ENCODE measurements around the gene NR1H4. TPM values are rescaled to one million over a fixed set of nuclear protein-coding genes. Genes with fewer than 3 reads are reported as not detected.

NR1H4 gene
- total and polyA plus RNA-seq, 2 donors (not counting 1 experiment from before 2014, with no cell fraction given), result not detected

- no CpG with 5 or more reads among the region's 3 CpGs for WGBS (ENCODE audit: insufficient coverage)
- Histone ChIP-seq H3K4me2 (replicated peaks; ENCODE audit: low read depth, low read length, poor library complexity, severe bottlenecking) (no peak overlapping the region), H3K27me3 (replicated peaks in 1 of 4; ENCODE audit: control extremely low read depth in 1 of 4, control insufficient read depth in 3 of 4, insufficient read depth in 4 of 4, low read length in 3 of 4) (no peaks in the 10 kb centered on the region), H3K36me3 (replicated peaks in 1 of 2; ENCODE audit: control extremely low read depth in 1 of 2, control insufficient read depth in 1 of 2, extremely low read depth in 1 of 2, insufficient read depth in 2 of 2, low read length in 1 of 2) (no peaks in the 10 kb centered on the region), H3K79me2 (ENCODE audit: control insufficient read depth, insufficient read depth, low read length) (no peaks in the 10 kb centered on the region), H3K9me3 (ENCODE audit: control extremely low read depth in 1 of 3, control insufficient read depth in 2 of 3, insufficient read depth in 1 of 3, low read length in 2 of 3) (no peaks in the 10 kb centered on the region), H3K9ac (ENCODE audit: low read length) (no peak overlapping the region), H4K20me1 (ENCODE audit: control insufficient read depth, insufficient read depth, low read length, poor library complexity, severe bottlenecking) (no peaks in the 10 kb centered on the region), H3K4me3 (ENCODE audit: control extremely low read depth in 1 of 5, extremely low read depth in 1 of 5, insufficient read depth in 1 of 5, low read depth in 2 of 5, low read length in 4 of 5) (no peak overlapping the region), H3K4me1 (ENCODE audit: control insufficient read depth in 2 of 2, insufficient read depth in 2 of 2, low read length in 2 of 2) (no peaks in the 10 kb centered on the region), H3K27ac (ENCODE audit: low read length in 2 of 2) (no peak overlapping the region), H2AFZ (ENCODE audit: insufficient read depth, low read depth, low read length, poor library complexity, severe bottlenecking) (no peak overlapping the region)
- no peaks in the 10 kb centered on the region for H3K9me3 Mint-ChIP-seq (ENCODE audit: insufficient read depth)
- ChIA-PET CTCF (no interaction called here), POLR2A (no interaction called here)
- no peak for ATAC-seq (ENCODE audit: low read depth)
- no peak for DNase-seq
- intact Hi-C loops (cut with micrococcal nuclease), result no loop called here
- TF ChIP-seq CTCF (IDR thresholded peaks at IDR 0.05) (no peak), EZH2 (IDR thresholded peaks at IDR 0.05; ENCODE audit: borderline replicate concordance, insufficient read depth, low read depth, low read length, poor library complexity, severe bottlenecking) (no peak)
- H3K27ac Mint-ChIP-seq, result no peak overlapping the region
- H3K4me3 Mint-ChIP-seq, result no peak overlapping the region
- H3K27me3 Mint-ChIP-seq, result no peaks in the 10 kb centered on the region
- H3K4me1 Mint-ChIP-seq, result no peaks in the 10 kb centered on the region
These were observed 138.9 kb downstream of the NR1H4 start for GRCh38 chr12:100612606-100613005.

Small RNA genes within 50 kb of the gene (small RNA-seq; reads per million reads assigned to genes)
- gene AC010200.2 (ENCODE audit: insufficient read length, low read depth, low replicate concordance), result not detected

Other genes starting within 250 kb of the NR1H4 start
- gene DEPDC4, start 206.8 kb upstream of the NR1H4 start, total RNA-seq, result 0.36 and 1.2 TPM in 2 replicates
- 1.8 and 3.1 TPM in 2 replicates for gene DEPDC4, start 206.8 kb upstream of the NR1H4 start, polyA plus RNA-seq
- 38.4 and 39.0 TPM in 2 replicates for gene SCYL2, start 206.7 kb upstream of the NR1H4 start, total RNA-seq
- 8.8 and 14.5 TPM in 2 replicates for gene SCYL2, start 206.7 kb upstream of the NR1H4 start, polyA plus RNA-seq
- gene SLC17A8, start 116.8 kb upstream of the NR1H4 start, total RNA-seq, result not detected in 2 replicates
- not detected in 2 replicates for gene SLC17A8, start 116.8 kb upstream of the NR1H4 start, polyA plus RNA-seq
- gene GAS2L3, start 99.8 kb downstream of the NR1H4 start, total RNA-seq, result 0.10 and 0.29 TPM in 2 replicates
- not detected in 2 replicates for gene GAS2L3, start 99.8 kb downstream of the NR1H4 start, polyA plus RNA-seq